ENCODE data around the gene VDR.

GRCh38 chr12:47816403-47817271 lies 88.2 kb downstream of the VDR start:
- no peak for TF ChIP-seq ZNF565 (CRISPR knock-in tag; conservative IDR thresholded peaks at IDR 0.05; ENCODE audit: low read depth)
- no peak for TF ChIP-seq PATZ1 (CRISPR knock-in tag; IDR thresholded peaks at IDR 0.05; ENCODE audit: borderline replicate concordance)
